Fibroblast of the aortic adventitia (primary cell): ENCODE data around the gene IFI6. TPM values are rescaled to one million over a fixed set of nuclear protein-coding genes. Genes with fewer than 3 reads are reported as not detected.
"Not testable (repeated sequence)": the region's sequence is repeated elsewhere in the genome, so short reads cannot be mapped to it uniquely, and the experiment has no call there.

Experiments
- DNase-seq: peaks from one replicate; pipeline ENCODE4 v3.0.0-alpha.2; 2010; ENCODE audit warnings: low read depth
- H3K4me3 ChIP-seq: 2 replicates; pipeline ENCODE4 v1.5.1; 2011; ENCODE audit warnings: low read depth, mild to moderate bottlenecking, control low read depth, low read length, moderate library complexity
- CTCF ChIP-seq: IDR thresholded peaks from 2 replicates; pipeline ENCODE4 v1.5.1; 2011; ENCODE audit warnings: mild to moderate bottlenecking, low read length, control low read depth, inconsistent platforms; ENCODE audit not compliant: insufficient read depth
- total RNA-seq: library from RNA; depleted of rRNA; stranded (reverse); fragments of >200 nt; gene quantifications from 2 replicates; pipeline ENCODE4 v1.2.3, GENCODE V29; 2012; ENCODE audit warnings: low replicate concordance

Gene IFI6
- total RNA-seq, 1 donor: 64.7 TPM

DNA sequence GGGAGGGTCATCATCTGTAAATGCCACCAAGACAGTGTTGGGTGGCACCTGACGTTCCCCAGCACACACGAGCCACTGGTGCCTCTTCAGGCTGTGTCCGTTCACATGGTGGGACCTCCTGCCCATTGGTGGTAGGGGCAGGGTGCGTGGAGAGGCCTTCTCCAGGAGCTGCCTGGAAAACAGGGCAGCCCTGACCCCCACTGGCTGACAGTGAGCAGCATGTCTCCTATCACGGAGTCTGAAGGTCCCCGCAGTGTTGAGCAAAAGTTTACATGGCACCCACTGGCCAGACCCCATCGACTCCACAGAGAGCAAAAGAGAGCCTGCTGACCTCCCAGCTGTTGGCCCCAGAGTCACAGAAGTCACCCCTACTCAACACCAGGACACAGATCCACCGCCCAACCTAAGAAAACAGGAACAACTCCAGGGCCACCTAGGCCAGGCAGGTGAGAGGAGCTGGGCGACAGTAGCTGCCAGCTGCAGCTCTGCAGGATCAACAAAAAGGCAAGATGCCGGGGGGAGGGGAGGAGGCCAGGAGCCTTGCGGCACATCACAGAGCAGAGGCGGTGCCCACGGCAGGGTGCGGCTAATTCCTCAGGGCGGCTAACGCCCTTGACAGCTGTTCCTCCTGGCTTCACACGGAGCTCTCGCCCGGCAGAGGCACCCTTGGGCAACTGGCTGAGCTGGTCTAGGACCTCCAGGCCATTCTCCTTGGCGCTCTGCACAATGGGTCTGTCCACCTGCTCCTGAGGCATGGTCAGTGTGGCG is 14.4 kb upstream of the IFI6 start:
- TF ChIP-seq CTCF: no peak
- no peak for DNase-seq

GRCh38 chr1:27684176-27684575 is 12.2 kb upstream of the IFI6 start:
- TF ChIP-seq CTCF: no peak
- no peak overlapping the region for H3K4me3 ChIP-seq
- no peak for DNase-seq

More for the DNA sequence above, 14.4 kb upstream of the IFI6 start:
- H3K4me3 ChIP-seq: no peak overlapping the region

GRCh38 chr1:27682351-27682944 is 10.5 kb upstream of the IFI6 start:
- no peak for TF ChIP-seq CTCF
- DNase-seq: no peak
- H3K4me3 ChIP-seq: no peak overlapping the region

DNA sequence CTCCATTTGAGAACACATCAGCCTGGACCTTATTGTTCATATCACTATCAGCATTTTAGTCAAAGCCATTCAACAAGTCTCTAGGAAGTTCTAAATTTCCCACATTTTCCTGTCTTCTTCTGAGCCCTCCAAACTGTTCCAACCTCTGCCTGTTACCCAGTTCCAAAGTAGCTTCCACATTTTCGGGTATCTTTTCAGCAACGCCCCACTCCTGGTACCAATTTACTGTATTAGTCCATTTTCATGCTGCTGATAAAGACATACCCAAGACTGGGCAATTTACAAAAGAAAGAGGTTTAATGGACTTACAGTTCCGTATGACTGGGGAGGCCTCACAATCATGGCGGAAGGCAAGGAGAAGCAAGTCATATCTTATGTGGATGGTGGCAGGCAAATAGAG is 9.6 kb upstream of the IFI6 start:
- not testable (repeated sequence) for DNase-seq, H3K4me3 ChIP-seq

DNA sequence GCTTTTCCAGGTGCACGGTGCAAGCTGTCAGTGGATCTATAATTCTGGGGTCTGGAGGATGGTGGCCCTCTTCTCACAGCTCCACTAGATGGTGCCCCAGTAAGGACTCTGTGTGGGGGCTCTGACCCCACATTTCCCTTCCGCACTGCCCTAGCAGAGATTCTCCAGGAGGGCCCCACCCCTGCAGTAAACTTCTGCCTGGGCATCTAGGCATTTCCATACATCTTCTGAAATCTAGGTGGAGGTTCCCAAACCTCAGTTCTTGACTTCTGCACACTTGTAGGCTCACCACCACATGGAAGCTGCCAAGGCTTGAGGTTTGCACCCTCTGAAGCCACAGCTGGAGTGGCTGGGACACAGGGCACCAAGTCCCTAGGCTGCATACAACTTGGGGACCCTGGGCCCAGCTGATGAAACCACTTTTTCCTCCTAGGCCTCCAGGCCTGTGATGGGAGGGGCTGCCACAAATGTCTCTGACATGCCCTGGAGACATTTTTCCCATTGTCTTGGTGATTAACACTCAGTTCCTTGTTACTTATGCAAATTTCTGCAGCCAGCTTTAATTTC is 8.3 kb upstream of the IFI6 start:
- DNase-seq: not testable (repeated sequence)

GRCh38 chr1:27678747-27679146 is 6.8 kb upstream of the IFI6 start:
- no peak for TF ChIP-seq CTCF
- no peak for DNase-seq
- no peak overlapping the region for H3K4me3 ChIP-seq

More for the DNA sequence above, 8.3 kb upstream of the IFI6 start:
- H3K4me3 ChIP-seq: not testable (repeated sequence)

DNA sequence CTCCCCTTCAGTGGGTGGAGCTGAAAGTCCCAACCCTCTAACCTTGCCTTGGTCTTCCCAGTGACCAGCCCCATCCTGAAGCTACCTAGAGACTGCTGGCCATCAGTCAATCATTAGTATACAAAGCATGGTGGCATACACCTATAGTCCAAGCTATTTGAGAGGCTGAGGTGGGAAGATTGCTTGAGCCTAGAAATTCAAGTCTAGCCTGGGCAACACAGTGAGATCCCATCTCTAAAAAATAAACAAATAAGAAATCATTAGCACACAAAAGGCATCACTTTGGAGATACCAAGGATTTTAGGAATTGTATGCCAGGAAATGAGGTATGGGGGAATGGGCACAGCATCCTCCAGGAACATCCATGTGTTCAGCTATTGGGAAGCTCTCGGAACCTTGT is 4.4 kb upstream of the IFI6 start:
- no peak for TF ChIP-seq CTCF
- no peak for DNase-seq
- H3K4me3 ChIP-seq: no peak overlapping the region
